ENCODE data around the gene OR2AP1.
A peak's percentile ranks its signal among the peaks of the same experiment; 100 is the strongest.
"Not testable (repeated sequence)": the region's sequence is repeated elsewhere in the genome, so short reads cannot be mapped to it uniquely, and the experiment has no call there.

The OR2AP1 gene
- total RNA-seq, result 0 reads per million in 3 experiments

DNA sequence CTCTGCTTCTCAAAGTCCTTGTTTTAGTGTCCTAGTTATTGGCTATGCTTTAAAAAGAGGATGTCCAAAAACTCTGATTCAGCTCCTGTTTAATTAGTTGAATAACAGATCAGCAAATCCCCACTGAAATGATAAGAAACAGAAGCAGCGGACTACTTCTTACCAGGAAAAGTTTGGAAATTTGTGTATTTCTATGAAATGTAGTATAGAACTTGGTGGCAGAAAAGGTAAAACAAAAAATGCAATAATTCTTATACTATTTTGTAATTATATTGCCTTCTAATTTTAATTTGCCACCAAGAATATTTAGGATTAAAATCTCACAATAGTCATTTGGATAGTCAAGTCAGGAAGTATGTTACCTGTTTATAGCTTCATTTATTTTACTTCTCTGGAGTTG is at the start of gene OR2AP1:
TSS of gene OR2AP1 (plus strand) at position 301 of the 400 bp plus-strand sequence. CDS start 1,947 bp downstream, outside the sequence.
- DNase-seq, result no peak

GRCh38 chr12:55548235-55548634 is 24.0 kb upstream of the OR2AP1 start:
- DNase-seq, result not testable (repeated sequence)

DNA sequence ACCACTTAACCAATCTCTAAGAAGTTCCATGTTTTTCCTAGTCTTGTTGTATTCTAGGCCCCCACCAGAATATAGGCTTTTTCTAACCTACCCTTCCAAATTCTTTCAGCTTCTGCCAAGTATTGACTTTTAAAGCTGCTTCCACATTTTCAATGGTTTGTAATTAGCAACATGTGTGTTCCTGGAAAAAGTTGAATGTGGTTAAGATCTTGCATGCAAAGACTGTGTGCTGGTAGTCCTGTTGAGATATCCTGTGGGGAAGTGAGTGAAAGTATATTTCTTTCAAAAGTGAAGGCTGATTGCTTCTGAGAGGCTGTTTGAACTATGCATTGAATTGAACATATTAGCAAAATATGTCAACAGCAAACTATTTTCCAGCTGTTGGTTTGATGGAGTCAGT is 23.5 kb upstream of the OR2AP1 start:
- no peak for DNase-seq

DNA sequence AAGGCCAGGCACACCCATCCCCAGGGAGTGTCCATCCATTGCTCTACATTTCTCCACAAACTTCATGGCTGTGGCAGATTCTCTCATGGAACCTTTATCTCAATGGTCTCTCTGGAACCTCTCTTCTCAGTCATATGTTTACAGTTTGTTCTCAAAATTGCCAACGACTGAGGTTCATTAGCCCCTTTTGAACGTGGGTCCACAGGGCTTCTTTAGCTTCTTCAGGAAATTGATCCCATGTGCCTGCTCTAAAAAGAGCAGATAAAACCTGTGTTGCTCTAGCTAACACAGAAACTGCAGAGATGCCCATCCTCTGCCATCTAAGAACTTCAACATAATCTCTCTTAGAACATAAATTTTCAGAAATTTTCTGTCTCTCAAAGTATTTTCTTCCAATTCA is 23.0 kb upstream of the OR2AP1 start, which contains the start of gene OR6C4:
TSS of gene OR6C4 (plus strand) at position 301 of the 400 bp plus-strand sequence. CDS start 1,625 bp downstream, outside the sequence.
- no peak for DNase-seq

DNA sequence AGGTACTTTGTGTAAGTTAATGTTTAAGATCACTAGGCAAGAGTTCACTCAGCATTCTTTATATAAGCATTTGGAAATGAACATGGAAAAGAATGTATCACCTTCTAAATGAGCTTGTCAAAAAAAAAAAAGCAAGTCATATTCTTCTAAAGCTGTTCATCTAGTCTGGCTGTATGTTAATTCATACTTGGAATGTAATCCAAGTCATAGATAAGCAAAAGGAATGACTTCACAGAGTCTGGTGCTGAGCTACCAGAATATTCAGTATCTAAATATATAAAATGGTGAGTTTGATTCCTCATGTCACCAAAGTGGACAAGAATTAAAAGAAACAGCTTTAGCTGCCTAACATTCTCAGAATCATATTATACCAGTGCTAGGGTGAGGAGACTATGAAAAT is 18.0 kb upstream of the OR2AP1 start:
- DNase-seq, result no peak

DNA sequence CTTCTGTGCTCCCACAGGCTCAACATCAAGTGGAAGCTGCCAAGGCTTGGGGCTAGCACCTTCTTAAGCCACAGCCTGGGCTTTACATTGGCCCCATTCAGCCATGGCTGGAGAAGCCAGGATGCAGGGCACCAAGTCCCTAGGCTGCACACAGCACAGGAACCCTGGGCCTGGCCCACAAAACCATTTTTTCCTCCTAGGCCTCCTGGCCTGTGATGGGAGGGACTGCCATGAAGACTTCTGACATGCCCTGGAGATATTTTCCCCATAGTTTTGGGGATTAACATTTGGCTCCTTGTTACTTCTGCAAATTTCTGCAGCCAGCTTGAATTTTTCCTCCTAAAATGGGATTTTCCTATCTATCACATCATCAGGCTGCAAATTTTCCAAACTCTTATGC is 2.2 kb upstream of the OR2AP1 start:
- not testable (repeated sequence) for DNase-seq

- DNase-seq, result not testable (repeated sequence)
These were observed 1.6 kb upstream of the OR2AP1 start for GRCh38 chr12:55570689-55571088.

DNA sequence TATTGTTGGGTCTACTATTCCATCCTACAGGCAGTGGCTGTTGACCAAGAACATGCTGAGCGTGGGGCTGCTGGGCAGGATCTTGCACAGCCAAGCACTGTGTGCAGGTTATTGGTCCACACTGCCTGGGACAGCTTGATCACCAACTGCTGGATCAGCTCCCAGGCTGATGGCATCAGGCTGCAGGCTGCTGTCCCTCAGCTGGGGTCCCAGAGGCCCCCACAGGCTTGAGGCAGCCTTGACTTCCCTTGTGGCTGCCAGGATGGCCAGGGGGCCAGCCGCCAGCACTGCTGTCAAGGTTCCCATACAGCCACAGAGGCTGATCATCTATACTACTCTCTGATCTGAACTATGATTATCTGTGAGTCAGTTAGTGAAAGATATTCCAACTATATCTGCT is 9.8 kb downstream of the OR2AP1 start:
- DNase-seq, result no peak

- no peak for DNase-seq
These were observed 13.5 kb downstream of the OR2AP1 start for GRCh38 chr12:55585817-55586216.

GRCh38 chr12:55590152-55590551 is 17.9 kb downstream of the OR2AP1 start:
- not testable (repeated sequence) for DNase-seq

DNA sequence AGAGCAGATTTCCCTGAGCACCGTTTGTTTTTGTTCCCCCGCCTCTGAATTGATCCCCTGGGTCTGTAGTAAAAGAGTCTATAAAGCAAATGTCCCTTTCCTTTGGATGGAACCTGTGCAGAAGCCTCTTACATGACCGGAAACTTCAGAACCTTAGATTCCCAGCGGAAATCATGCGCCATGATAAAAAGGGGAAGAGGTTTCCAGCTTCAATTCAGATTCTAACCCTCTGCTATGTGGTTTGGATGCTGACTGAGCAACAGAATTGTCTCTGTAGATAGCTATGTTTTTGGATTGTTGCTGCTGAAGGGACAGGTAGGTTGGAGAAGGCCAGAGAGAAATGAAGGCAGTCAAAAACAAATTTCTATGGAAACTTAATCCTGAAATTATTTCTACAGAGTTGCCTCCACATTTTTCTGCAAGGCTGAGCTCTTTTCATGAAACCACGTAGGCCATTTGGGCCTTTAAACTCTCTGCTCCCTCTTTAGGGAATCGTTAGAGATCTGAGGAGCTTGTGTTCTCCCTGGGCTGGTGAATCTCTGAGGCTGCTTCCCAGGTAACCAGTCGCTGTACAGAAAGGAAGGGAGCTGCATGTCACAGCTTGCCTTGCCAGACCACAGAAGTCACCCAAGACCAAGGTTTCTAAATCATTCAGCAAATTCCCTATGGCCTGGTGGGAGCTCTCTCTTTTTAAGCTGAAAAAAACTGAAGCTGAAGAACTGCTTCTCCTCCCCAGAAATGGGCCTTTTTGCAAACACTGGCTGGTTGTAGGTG is 35.7 kb downstream of the OR2AP1 start:
- no peak for DNase-seq

GRCh38 chr12:55610598-55610997 is 38.3 kb downstream of the OR2AP1 start:
- no peak for DNase-seq

- DNase-seq, result no peak
These were observed 40.4 kb downstream of the OR2AP1 start for GRCh38 chr12:55612646-55613045.

DNA sequence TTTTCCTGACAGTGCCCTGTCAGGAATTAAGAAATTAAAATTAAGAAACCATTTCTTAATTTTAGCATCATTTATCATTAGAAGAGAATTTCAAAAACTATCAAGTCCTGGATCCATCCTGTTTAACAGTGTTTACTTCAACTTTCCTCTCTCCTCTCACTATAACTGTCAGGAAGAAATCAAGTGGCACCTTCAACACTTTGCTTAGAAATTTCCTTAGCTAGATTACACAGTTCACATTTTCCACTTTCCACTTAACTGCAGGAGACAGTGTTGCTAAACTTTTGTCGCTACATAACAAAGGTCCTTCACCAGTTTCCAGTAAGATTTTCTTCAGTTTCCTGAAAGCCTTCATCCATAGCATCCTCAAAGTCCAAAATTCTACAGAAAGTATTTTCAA is 42.5 kb downstream of the OR2AP1 start:
- no peak for DNase-seq

DNA sequence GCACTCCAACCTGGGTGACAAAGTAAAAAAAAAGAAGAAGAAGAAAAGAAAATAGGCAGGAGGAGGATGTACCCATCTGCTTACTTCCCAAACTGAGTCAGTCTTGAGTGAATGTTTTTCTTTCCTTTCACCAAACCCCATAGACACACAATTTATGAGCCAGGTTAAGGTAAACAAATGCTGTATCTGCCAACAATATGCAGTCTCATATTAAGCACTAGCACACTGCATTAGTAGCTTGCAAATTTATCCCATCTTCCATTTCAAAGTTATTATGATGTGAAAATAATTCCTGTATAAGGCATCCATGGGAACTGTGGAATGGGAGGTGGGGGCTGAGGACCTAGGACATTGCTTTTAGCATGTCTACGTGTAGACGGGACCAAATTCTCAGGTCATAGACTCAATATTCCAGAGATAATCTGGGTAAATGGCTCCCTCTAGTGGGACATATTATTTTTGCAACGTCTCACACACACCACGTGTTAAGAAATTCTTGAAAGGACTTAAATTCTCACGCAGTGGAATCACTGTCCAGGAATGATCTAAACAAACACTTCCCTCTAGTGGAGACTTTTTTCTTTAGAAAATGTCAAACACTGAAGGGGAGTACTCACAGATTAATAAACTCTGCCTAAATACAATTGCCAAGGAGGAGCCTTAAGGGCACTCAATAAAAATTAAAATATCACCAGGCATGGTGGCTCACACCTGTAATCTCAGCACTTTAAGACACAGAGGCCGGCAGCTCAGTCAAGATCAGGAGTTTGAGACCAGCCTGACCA is 47.3 kb downstream of the OR2AP1 start:
- DNase-seq, result peak; percentile 62

DNA sequence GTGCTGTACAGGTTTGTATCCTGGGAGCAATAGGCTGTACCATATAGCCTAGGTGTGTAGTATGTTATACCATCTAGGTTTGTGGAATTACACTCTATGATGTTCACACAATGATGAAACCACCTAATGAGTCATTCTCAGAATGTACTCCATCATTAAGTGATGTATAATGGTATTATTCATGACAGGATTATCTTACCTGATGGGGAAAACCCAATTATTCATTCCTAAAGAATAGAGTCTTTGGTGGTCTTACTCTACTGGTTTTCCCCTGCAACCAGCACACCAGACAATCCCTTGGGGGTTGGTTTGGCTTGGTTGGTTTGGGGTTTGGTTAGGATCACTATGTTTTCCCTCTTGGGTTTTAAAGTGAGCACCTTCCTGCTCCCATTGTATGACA is 51.8 kb downstream of the OR2AP1 start:
- DNase-seq, result no peak
